Activated CD8-positive, alpha-beta memory T cell treated with anti-CD3 and anti-CD28 coated beads for 1 hour (primary cell): ENCODE measurements around the gene HSPA1B.
"Not testable (repeated sequence)": the region's sequence is repeated elsewhere in the genome, so short reads cannot be mapped to it uniquely, and the experiment has no call there.

Experiments used
- DNase-seq, 2 donors: peaks; one replicate each; pipeline ENCODE4 v3.0.0-alpha.2; 2020; ENCODE audit warnings: low read depth in 1 of 2; ENCODE audit errors: extremely low read depth in 1 of 2

The HSPA1B gene

DNA sequence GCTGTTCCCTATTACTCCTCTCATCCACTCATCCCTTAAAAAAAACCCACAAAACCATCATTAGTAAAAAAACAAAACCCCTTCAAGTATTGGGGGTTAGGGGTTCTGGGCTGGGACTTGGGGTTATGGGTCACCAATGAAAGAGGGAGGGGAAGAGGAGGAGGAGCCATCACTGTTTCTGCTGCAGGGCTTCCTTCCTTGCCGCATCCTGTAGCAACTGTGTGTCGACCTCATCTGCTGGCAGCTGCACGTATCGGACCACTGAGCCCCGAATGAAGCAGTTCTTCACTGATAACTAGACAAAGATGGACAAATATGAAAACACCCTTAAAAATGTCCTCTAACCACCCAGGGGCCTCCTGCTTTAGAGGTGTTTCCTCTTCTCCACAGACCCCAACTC lies 29.9 kb upstream of the HSPA1B start:
- DNase-seq, result no peak

DNA sequence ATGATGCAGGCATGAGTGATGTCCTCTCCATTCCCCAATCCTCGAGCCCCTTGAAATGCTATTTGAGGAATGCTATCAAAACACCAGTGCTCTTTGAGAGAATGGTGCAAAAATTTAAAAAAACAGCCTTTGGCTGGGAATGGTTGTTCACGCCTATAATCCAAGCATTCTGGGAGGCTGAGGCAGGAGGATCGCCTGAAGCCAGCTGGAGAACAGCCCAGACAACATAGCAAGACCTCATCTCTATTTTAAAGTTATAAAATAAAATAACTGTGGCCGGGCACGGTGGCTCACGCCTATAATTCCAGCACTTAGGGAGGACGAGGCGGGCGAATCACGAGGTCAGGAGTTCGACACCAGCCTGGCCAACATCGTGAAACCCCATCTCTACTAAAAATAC lies 27.8 kb upstream of the HSPA1B start:
- DNase-seq, result no peak

DNA sequence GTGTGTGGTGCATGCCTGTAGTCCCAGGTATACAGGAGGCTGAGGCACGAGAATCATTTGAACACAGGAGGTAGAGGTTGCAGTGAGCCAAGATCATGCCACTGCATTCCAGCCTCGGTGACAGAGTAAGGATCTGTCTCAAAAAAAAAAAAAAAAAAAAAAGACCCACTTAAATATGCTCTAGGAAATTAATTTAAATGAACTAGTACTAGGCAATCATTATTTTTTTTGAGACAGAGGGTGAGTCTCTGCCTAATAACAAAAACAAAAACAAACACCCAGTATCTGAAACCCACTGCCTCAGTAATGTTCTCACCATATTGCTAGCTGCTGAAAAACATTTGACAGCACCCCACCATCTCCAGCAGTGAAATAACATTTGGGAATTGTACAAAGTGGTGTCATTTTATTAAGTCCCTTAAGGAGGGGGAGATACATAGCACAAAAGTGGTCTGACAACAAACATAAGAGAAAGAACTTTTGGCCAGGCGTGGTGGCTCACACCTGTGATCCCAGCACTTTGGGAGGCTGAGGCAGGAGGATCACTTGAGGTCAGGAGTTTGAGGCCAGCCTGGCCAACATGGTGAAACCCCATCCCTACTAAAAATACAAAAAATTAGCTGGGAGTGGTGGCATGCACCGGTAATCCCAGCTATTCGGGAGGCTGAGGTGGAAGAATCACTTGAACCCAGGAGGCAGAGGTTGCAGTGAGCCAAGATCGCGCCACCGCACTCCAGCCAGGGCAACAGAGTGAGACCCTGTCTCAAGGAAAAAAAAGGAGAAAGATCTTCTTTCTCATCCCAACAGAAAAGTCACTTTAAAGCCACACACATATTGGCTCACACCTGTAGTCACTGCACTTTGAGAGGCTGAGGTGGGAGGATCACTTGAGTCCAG lies 26.3 kb upstream of the HSPA1B start:
- DNase-seq, result not testable (repeated sequence)

DNA sequence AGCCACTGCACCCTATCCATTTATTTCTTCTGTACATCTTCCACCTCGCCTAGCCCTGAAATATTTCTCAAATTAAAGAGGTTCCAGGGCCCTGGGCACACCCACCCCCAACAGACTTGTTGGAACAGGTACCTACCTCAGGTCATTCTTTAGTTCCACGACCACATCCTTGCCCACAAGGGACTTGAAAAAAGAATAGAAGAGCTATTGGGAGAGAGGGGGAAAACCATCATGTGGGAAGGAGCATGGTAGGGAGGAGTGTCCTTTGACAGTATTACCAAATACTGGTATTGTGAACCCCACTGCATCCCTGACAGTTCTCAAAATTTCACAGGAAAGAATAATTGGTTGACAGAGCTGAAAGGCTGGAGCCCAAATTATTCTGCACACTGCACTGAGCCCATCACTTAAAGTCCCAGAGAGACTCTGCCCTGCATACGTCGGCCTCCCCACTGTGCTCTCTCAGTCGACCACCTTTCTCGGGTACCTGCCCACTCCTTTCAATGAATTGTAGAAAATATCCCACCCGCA lies 21.5 kb upstream of the HSPA1B start:
- no peak for DNase-seq

DNA sequence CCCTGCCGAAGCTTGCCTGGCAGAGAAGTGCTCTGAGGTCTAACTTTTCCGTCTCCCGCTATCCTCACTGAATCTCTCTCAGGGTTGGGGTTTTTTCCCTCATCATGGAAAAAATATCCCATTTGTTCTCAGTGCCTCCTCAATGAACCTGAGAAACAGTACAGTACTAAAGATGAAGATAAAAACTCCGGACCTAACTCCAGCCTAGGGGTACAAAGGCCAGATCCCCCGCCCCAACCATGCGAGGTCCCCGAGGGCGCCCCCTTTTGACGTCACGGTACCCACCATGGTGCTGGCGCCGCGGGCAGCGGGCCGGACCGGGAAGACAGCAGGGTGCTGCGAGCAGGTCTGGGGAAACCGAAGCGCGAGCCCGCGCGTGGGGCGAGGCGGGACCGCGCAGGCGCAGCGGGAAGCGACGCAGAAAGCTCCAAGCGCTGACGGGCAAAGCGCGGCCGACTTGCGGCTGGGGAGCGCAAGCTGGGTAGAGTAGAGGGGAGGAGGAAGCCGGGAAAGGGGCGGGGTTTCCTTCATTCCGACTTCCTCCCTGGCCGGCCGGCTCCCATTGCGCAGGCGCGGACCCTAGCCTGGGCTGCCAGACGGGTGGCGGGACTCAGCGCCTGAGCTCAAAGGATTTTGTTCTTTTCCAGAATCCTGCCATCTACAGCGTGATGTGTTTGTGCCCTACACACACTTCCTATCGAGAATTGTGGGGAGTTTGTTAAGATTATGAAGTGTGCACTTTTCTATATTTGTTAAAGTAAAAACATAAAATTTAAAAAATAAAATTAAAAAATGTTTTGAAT lies 20.9 kb upstream of the HSPA1B start, which contains the start of gene LSM2:
Gene LSM2 (minus strand): TSS at position 497 of the 803 bp plus-strand sequence. CDS start 209 bp downstream, at position 288.
- DNase-seq, result peak; percentile 90 to 92

DNA sequence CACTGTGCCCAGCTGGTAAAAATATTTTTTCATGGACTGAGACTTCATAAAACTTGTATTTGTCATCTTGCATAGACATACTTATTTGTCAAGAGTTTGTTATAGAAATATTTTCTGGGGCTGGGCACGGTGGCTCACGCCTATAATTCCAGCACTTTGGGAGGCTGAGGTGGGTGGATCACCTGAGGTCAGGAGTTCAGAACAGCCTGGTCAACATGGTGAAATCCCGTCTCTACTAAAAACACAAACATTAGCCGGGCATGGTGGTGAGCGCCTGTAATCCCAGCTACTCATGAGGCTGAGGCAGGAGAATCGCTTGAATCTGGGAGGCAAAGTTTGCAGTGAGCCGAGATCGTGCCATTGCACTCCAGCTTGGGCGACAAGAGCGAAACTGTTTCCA lies 18.9 kb upstream of the HSPA1B start:
- DNase-seq, result not testable (repeated sequence)

DNA sequence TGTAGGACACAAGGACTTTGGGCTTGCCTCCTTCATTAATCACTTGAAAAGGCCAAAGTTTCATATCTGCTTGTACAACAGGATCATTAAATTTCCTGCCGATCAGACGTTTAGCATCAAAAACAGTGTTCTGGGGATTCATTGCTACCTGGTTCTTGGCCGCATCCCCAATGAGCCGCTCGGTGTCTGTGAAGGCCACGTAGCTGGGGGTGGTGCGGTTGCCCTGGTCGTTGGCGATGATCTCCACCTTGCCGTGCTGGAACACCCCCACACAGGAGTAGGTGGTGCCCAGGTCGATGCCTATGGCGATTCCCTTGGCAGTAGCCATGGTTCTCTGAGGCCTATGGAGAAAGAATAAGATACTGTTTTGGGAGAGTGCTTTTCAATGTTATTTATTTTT lies 15.9 kb upstream of the HSPA1B start:
- no peak for DNase-seq

DNA sequence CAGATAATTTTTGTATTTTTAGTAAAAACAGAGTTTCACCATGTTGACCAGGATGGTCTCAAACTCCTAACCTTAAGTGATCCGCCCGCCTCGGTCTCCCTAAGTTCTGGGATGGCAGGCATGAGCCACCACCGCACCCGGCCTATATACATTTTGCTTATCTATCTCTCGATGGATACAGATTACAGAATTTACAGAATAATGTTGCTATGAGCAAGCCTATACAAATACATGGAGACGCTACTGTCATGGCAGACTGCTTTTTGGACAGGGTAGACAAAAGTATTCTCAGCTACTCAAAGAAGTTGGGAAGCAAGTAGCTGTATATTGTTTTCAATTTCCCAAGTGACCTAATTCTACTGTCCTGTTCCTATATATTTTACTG lies 14.1 kb upstream of the HSPA1B start:
- DNase-seq, result no peak

DNA sequence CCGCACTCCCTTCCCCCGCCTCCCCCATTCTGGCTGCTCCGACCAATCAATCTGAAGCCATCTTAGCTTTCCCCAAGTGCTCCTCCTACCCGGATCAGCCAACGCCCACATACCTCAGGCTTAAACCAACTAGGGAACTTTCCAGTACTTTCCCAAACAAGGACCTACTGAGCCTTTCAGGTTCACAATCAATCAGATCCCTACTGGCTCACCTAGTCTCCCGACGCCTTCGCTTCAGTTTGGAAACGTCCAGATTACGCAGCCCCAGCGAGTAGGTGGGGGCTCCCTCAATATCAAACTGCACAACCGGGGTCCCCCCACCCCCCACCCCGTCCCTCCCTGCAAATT lies 12.9 kb upstream of the HSPA1B start:
- DNase-seq, result no peak

DNA sequence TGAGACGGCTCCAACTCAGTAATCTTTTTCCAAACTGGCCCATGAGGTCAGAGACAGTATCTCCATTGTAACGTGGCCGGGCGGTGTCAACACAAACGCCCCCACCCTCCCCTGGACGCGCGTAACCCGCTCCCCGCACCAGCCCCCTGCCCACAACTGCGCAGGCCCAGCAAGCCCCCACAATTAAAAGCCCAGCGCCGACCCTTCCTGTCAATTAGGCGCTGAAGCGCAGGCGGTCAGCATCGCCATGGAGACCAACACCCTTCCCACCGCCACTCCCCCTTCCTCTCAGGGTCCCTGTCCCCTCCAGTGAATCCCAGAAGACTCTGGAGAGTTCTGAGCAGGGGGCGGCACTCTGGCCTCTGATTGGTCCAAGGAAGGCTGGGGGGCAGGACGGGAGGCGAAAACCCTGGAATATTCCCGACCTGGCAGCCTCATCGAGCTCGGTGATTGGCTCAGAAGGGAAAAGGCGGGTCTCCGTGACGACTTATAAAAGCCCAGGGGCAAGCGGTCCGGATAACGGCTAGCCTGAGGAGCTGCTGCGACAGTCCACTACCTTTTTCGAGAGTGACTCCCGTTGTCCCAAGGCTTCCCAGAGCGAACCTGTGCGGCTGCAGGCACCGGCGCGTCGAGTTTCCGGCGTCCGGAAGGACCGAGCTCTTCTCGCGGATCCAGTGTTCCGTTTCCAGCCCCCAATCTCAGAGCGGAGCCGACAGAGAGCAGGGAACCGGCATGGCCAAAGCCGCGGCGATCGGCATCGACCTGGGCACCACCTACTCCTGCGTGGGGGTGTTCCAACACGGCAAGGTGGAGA lies 12.3 kb upstream of the HSPA1B start, which contains the start of the genes HSPA1A and HSPA1L:
Gene HSPA1A (plus strand): TSS at position 519 of the 814 bp plus-strand sequence. CDS start 214 bp downstream, at position 733.
Gene HSPA1L (minus strand): TSS at position 259 of the 814 bp plus-strand sequence. CDS start 3,311 bp downstream, outside the sequence.
- DNase-seq, result no peak

DNA sequence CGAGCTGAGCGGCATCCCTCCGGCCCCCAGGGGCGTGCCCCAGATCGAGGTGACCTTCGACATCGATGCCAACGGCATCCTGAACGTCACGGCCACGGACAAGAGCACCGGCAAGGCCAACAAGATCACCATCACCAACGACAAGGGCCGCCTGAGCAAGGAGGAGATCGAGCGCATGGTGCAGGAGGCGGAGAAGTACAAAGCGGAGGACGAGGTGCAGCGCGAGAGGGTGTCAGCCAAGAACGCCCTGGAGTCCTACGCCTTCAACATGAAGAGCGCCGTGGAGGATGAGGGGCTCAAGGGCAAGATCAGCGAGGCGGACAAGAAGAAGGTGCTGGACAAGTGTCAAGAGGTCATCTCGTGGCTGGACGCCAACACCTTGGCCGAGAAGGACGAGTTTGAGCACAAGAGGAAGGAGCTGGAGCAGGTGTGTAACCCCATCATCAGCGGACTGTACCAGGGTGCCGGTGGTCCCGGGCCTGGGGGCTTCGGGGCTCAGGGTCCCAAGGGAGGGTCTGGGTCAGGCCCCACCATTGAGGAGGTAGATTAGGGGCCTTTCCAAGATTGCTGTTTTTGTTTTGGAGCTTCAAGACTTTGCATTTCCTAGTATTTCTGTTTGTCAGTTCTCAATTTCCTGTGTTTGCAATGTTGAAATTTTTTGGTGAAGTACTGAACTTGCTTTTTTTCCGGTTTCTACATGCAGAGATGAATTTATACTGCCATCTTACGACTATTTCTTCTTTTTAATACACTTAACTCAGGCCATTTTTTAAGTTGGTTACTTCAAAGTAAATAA lies 10.2 kb upstream of the HSPA1B start:
- DNase-seq, result not testable (repeated sequence)

DNA sequence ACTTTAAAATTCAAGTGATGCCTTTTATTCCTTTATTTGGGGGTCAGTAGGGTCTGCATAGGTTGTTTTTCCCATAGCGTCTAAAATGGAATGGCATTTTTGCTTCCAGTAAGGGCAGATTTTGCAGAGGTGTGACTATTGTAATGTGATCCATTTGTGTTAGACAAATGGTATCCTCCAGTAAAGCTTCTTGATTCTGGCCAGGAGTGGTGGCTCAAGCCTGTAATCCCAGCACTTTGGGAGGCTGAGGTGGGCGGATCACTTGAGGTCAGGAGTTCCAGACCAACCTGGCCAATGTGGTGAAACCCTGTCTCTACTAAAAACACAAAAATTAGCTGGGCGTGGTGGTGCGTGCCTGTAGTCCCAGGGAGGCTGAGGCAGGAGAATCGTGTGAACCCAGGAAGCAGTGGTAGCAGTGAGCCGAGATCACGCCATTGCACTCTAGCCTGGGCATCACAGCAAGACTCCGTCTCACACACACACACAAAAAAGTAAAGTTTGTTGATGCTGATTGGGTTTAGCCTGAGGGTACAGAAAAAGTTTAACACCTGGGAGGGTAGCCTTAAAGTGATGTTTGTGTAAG lies 9.5 kb upstream of the HSPA1B start:
- DNase-seq, result not testable (repeated sequence)

DNA sequence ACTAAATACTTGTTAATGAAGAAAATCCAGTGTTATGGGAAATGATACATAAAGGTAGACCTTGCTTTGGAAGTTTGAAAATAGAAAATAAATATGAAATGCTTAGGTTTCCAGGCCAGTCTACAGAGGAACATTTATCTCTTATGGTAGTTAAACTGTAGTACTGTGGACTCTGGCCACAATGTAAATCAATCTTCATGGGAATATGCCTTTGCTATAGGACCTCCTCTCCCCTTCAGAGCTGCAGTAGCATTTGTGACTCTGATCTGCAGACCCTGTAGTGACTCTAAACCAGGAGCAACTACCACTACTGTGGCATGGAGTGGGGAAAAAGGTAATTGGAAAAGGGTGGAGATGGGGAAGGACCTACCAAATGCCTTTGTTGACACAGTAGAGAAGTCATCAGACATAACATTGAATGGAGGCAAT lies 7.7 kb upstream of the HSPA1B start:
- no peak for DNase-seq

DNA sequence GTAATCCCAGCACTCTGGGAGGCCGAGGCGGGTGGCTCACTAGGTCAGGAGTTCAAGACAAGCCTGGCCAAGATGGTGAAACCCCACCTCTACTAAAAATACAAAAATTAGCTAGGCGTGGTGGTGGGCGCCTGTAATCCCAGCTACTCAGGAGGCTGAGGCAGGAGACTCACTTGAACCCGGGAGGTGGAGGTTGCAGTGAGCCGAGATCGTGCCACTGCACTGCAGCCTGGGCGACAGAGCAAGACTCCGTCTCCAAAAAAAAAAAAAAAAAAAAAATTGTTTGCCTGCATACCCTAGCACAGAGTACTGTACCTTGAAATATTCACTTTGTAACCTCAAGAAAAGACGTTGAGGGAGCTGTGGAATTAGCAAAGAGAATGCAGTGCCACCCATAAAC lies 7.1 kb upstream of the HSPA1B start:
- DNase-seq, result not testable (repeated sequence)

DNA sequence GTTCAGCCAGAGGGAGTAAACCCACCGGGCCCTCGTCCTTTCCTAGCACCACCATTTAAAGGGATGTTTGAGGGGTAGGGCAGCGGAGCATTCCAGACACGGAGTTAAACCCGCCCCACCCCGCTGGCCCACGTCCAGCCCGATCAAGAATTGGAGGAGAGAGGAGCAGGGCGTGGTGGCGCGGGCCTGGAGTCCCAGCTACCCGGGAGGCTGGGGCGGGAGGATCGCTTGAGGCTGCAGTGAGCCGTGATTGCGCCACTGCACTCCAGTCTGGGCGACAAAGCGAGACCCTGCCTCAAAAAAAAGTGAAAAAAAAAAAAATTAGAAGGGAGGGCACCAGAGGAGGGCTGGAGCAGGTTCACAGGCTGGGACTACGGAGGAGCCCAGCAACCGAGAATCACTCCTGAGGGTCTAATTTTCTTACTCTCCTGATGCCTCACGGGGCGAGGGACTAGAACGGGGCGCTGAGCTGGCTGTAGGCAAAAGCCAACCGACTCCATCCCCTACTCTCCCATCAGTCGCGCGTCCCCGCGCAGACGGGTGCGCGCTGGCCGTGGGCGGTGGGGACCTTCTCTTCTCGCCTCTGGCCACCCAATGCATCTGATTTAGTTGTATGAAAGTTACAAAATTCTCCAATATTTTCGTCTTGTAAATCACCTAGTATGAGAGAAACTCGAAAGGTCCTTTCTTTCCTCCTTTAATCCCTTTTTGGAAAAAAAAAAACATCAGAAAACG lies 6.1 kb upstream of the HSPA1B start:
- no peak for DNase-seq

DNA sequence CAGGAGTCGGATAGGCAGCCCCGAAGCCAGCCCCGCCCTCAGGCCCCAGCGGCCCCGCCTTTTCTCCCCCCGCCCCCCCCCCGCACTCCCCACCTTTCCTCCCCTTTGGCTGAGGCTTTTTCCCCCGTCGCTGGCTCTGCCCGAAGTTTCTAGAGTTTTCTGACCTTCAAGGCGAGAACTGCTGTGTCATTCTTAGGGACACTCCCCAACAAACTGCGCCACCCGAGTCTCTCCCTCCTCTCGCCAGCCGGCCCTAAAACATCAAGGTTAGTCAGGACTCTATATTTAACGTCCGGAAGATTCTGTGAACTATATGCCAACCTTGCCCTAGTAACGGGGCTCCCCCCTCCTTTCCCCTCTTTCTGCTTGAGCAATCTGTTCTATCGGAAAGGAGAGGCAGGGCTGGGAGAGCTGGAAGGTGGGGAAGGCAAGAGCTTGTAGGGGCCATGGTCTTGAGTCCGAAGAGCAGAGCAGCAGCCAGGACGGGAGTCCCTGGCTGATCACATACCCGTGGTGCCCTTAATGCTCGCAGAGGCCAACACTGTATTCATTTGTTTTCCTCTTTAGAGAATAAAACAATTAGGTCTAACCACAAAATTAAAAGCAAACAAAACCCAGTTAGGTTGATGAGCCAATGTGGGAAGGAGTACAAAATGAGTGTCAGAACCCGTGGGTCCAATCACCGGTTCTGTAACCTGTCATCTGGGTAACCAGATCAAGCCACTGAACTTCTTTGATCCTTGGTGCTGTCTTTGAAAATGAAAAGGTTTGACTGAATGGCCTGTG lies 5.3 kb upstream of the HSPA1B start:
- DNase-seq, result no peak

DNA sequence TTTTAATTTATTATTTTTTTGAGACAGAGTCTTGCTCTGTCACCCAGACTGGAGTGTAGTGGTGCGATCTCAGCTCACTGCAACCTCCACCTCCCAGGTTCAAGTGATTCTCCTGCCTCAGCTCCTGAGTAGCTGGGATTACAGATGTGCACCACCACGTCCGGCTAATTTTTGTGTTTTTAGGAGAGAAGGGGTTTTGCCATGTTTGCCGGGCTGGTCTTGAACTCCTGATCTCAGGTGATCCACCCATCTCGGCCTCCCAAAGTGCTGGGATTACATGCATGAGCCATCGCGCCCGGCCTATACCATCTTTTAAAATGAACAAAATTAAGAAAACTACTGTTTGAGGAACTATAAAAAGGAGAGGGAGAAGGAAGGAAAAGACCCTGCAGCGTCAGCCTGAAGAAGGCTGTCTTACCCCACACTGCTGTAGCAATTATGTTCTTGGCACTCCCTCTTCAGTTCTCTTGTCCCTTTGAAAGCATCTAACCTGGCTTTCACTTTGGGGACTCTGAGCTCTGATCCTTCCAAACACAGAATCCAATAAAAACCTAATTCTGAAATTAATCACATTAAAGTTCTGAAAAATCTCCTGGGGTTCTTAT lies 3.8 kb upstream of the HSPA1B start:
- not testable (repeated sequence) for DNase-seq
